PC-3 (cell line): ENCODE data around the gene PAF1. TPM values are rescaled to one million over a fixed set of nuclear protein-coding genes. Genes with fewer than 3 reads are reported as not detected.

Experiments
- ATAC-seq: fragments of 200-7000 bp; cut with Tn5 transposase; 2 replicates; pipeline ENCODE4 v1.9.1; 2020; ENCODE audit warnings: mild to moderate bottlenecking, moderate library complexity
- BruUV-seq: library from RNA; stranded (reverse); fragments of 400-500 nt; replicated peaks from 2 replicates; lab custom pipeline; 2021; lab: Mats Ljungman, UMichigan
- CTCF ChIA-PET: fragments of 300-600 bp; sonication (Branson Sonifier 250); formaldehyde crosslinking; loops from one replicate; lab custom pipeline; 2022; ENCODE audit warnings: antibody characterized with exemption; lab: Charles Lee
- POLR2A ChIA-PET: fragments of 300-600 bp; sonication (Branson Sonifier 250); formaldehyde crosslinking; loops from one replicate; lab custom pipeline; 2022; ENCODE audit warnings: antibody characterized with exemption; ENCODE audit not compliant: unreplicated experiment; lab: Charles Lee
- DNase-seq: peaks from one replicate; pipeline ENCODE4 v3.0.0-alpha.2; 2015
- H2AFZ ChIP-seq: fragments of 300-600 bp; sonication (generic); 2 replicates; pipeline ENCODE4 v1.6.0; 2016; ENCODE audit warnings: antibody characterized with exemption, low read length
- H3F3A ChIP-seq: fragments of 300-600 bp; sonication (generic); one replicate; pipeline ENCODE4 v1.6.0; 2017; ENCODE audit warnings: antibody characterized with exemption, low read length, control low read depth, mild to moderate bottlenecking; ENCODE audit not compliant: unreplicated experiment
- H3K27ac ChIP-seq: fragments of 300-600 bp; sonication (generic); 2 replicates; pipeline ENCODE4 v1.5.1; 2016; ENCODE audit warnings: mild to moderate bottlenecking, low read length
- H3K27me3 ChIP-seq: fragments of 300-600 bp; sonication (generic); 2 replicates; pipeline ENCODE4 v1.6.1; 2016; ENCODE audit warnings: low read length, mixed read lengths
- H3K36me3 ChIP-seq: fragments of 300-600 bp; sonication (generic); 2 replicates; pipeline ENCODE4 v1.6.1; 2016; ENCODE audit warnings: low read depth, mixed run types, low read length, mixed read lengths
- H3K4me1 ChIP-seq: fragments of 300-600 bp; sonication (generic); 2 replicates; pipeline ENCODE4 v1.5.1; 2016; ENCODE audit warnings: low read length; ENCODE audit not compliant: insufficient read depth
- H3K4me2 ChIP-seq: fragments of 300-600 bp; sonication (generic); 2 replicates; pipeline ENCODE4 v1.6.0; 2016; ENCODE audit warnings: low read length
- H3K4me3 ChIP-seq: fragments of 300-600 bp; sonication (generic); 2 replicates; pipeline ENCODE4 v1.5.1; 2016; ENCODE audit warnings: mild to moderate bottlenecking, low read length, mixed read lengths
- H3K79me2 ChIP-seq: fragments of 300-600 bp; sonication (generic); 2 replicates; pipeline ENCODE4 v1.6.1; 2017; ENCODE audit warnings: low read length, mixed read lengths
- H3K9ac ChIP-seq: fragments of 300-600 bp; sonication (generic); 2 replicates; pipeline ENCODE4 v1.6.0; 2016; ENCODE audit warnings: mild to moderate bottlenecking, low read length
- H3K9me2 ChIP-seq: fragments of 300-600 bp; sonication (generic); replicated peaks from 2 replicates; pipeline ENCODE4 v1.6.1; 2016; ENCODE audit warnings: mixed run types, low read length, mixed read lengths
- H3K9me3 ChIP-seq: fragments of 300-600 bp; sonication (generic); 2 replicates; pipeline ENCODE4 v1.6.1; 2016; ENCODE audit warnings: low read length, mixed read lengths
- H4K20me1 ChIP-seq: fragments of 300-600 bp; sonication (generic); 2 replicates; pipeline ENCODE4 v1.6.1; 2016; ENCODE audit warnings: low read length, mixed read lengths
- EZH2 ChIP-seq: fragments of 300-600 bp; sonication (generic); IDR thresholded peaks from one replicate; pipeline ENCODE4 v1.6.1; 2017; ENCODE audit warnings: antibody characterized with exemption, mild to moderate bottlenecking, low read length; ENCODE audit not compliant: unreplicated experiment
- EZH2phosphoT487 ChIP-seq: fragments of 300-600 bp; sonication (generic); IDR thresholded peaks from 2 replicates; pipeline ENCODE4 v1.6.1; 2018; ENCODE audit warnings: mild to moderate bottlenecking, antibody characterized with exemption, low read length, borderline replicate concordance
- intact Hi-C: fragments of 100-400 bp; cut with micrococcal nuclease; formaldehyde crosslinking; loops from 2 replicates; pipeline ENCODE4 v1.9.0; 2023
- total RNA-seq: library from RNA; depleted of rRNA; stranded (reverse); fragments of >200 nt; gene quantifications from 2 replicates; pipeline ENCODE4 v1.2.3, GENCODE V29; 2014
- TF ChIP-seq, protein P1 (sequence below): fragments of 300-600 bp; sonication (generic); conservative IDR thresholded peaks from 2 replicates; pipeline ENCODE4 v1.5.1; 2017; ENCODE audit warnings: antibody characterized with exemption, low read depth, mild to moderate bottlenecking, low read length

Gene PAF1
- total RNA-seq, 1 experiment from 2014 or later: 50.7 TPM

DNA sequence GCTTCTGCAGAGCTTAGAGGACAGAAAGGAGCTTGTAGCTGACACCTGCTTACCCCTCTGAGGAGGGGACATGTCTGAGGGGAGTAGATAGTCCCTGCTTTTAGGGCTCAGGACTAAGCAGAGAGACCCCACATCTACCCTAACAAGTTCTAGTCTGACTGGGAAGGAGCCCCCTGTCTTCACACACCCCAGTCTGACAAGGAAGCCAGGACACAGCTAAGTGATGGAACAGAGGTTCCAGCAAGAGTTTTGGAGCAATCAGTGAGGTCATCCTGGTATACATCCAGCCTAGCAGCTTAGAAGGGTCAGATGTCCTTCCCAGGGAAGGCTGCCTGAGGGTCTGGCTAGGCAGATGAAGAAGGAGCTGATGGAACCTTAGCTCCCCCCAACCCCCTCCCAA lies 15.0 kb downstream of the PAF1 start:
- CTCF ChIA-PET: interaction anchor here (0.7 kb wide), 1 partner anchor 190 kb away, joined by 3 read pairs; no protein-coding TSS in a partner anchor
- Histone ChIP-seq H3K79me2 (no peaks in the 10 kb centered on the region), H3K4me1 (no peaks in the 10 kb centered on the region), H3K27me3 (no peaks in the 10 kb centered on the region), H4K20me1 (no peaks in the 10 kb centered on the region), H2AFZ (no peak overlapping the region), H3K9me3 (no peaks in the 10 kb centered on the region), H3K27ac (no peak overlapping the region), H3F3A (no peaks in the 10 kb centered on the region), H3K4me2 (no peak overlapping the region), H3K4me3 (no peak overlapping the region), H3K9ac (no peak overlapping the region), H3K36me3 (no peaks in the 10 kb centered on the region; the same call in 1 of the 2 replicates), H3K9me2 (no peaks in the 10 kb centered on the region)
- intact Hi-C loops: no loop called here
- BruUV-seq: no TSS peak
- no peak for DNase-seq
- no peak for ATAC-seq
- POLR2A ChIA-PET: no interaction called here
- no peak for TF ChIP-seq EZH2phosphoT487
- TF ChIP-seq EZH2: no peak
- TF ChIP-seq, protein P1, sequence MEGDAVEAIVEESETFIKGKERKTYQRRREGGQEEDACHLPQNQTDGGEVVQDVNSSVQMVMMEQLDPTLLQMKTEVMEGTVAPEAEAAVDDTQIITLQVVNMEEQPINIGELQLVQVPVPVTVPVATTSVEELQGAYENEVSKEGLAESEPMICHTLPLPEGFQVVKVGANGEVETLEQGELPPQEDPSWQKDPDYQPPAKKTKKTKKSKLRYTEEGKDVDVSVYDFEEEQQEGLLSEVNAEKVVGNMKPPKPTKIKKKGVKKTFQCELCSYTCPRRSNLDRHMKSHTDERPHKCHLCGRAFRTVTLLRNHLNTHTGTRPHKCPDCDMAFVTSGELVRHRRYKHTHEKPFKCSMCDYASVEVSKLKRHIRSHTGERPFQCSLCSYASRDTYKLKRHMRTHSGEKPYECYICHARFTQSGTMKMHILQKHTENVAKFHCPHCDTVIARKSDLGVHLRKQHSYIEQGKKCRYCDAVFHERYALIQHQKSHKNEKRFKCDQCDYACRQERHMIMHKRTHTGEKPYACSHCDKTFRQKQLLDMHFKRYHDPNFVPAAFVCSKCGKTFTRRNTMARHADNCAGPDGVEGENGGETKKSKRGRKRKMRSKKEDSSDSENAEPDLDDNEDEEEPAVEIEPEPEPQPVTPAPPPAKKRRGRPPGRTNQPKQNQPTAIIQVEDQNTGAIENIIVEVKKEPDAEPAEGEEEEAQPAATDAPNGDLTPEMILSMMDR: no peak

GRCh38 chr19:39372941-39373340 lies 18.0 kb downstream of the PAF1 start:
- POLR2A ChIA-PET: no interaction called here
- TF ChIP-seq, protein P1: no peak
- TF ChIP-seq EZH2phosphoT487 (no peak), EZH2 (no peak)
- intact Hi-C loops: no loop called here
- no TSS peak for BruUV-seq
- CTCF ChIA-PET: no interaction called here
- H3K27ac ChIP-seq: no peak overlapping the region
- H3F3A ChIP-seq: no peaks in the 10 kb centered on the region
- no peaks in the 10 kb centered on the region for H4K20me1 ChIP-seq
- H2AFZ ChIP-seq: no peak overlapping the region
- H3K9me2 ChIP-seq: no peaks in the 10 kb centered on the region
- ATAC-seq (no peak), DNase-seq (no peak)
- H3K4me1 ChIP-seq: no peaks in the 10 kb centered on the region
- no peaks in the 10 kb centered on the region; the same call in 1 of the 2 replicates for H3K36me3 ChIP-seq
- no peak overlapping the region for H3K4me3 ChIP-seq
- no peaks in the 10 kb centered on the region for H3K27me3 ChIP-seq
- H3K79me2 ChIP-seq: no peaks in the 10 kb centered on the region
- H3K9ac ChIP-seq: no peak overlapping the region
- H3K4me2 ChIP-seq: no peak overlapping the region
- no peaks in the 10 kb centered on the region for H3K9me3 ChIP-seq

DNA sequence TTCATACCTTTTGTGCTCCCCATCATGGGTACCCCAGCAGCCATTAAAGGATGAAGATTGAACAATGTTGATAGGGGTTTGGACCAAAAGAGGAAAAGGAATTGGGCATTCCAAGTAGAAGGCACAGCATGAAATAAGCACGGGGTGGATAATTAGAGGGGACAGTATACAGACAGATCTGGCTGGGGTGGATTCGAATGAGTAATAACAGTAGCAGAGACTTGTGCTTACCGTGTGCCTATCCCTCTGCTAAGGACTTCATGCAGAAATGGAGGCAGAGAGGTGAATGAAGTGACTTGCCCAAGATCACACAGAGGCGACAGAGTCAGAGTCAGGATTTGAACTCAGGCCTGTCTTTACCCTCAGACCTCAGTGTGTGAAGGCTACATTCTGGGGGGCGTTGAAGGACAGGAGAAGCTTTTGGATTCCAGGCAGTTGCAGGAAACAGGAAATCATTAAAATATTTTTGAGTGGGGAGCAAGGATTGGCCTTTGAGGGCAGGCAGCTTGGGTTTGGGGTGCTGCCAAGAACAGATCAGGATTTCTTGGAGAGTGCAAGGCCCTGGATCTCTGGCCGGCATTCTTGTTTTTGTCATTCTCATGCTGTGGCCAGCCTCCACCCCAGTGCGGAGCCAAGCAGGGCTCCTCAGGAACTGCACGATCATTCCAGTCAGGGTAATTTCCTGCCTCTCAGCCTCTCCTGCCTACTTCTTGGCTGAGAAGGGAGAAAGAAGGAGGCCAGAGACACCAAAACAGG lies 18.7 kb downstream of the PAF1 start:
- H3K79me2 ChIP-seq: no peaks in the 10 kb centered on the region
- no peak for ATAC-seq
- H3F3A ChIP-seq: no peaks in the 10 kb centered on the region
- CTCF ChIA-PET: interaction anchor here (0.6 kb wide), 1 partner anchor 43 kb away, joined by 3 read pairs; no protein-coding TSS in a partner anchor
- no peaks in the 10 kb centered on the region for H3K4me1 ChIP-seq
- no peaks in the 10 kb centered on the region for H3K9me3 ChIP-seq
- H3K9ac ChIP-seq: no peak overlapping the region
- no peaks in the 10 kb centered on the region for H3K9me2 ChIP-seq
- no peaks in the 10 kb centered on the region for H3K27me3 ChIP-seq
- H3K27ac ChIP-seq: no peak overlapping the region
- no peak overlapping the region for H3K4me2 ChIP-seq
- H2AFZ ChIP-seq: no peak overlapping the region
- no peaks in the 10 kb centered on the region; the same call in 1 of the 2 replicates for H3K36me3 ChIP-seq
- TF ChIP-seq EZH2 (no peak), EZH2phosphoT487 (no peak)
- TF ChIP-seq, protein P1: no peak
- DNase-seq: no peak
- no peak overlapping the region for H3K4me3 ChIP-seq
- H4K20me1 ChIP-seq: no peaks in the 10 kb centered on the region
- BruUV-seq: no TSS peak
- POLR2A ChIA-PET: no interaction called here
- intact Hi-C loops: no loop called here
